ENCODE results near the gene FAM110A.
"Not testable (repeated sequence)": the region's sequence is repeated elsewhere in the genome, so short reads cannot be mapped to it uniquely, and the experiment has no call there.

Gene FAM110A

DNA sequence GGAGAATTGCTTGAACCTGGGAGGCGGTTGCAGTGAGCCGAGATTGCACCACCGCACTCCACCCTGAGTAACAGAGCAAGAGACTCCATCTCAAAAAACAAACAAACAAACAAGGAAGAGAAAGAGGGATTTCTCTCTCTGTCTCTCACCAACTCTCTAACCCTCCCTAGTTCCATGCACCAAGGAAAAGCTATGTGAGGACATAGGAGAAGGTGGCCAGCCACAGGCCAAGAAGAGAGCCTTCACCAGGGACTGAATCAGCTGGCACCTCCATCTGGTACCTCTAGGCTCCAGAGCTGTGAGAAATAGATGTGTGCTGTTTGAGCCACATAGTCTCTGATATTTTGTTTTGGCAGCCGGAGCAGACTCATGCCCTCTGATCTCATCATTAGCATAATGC lies 9.0 kb upstream of the FAM110A start:
- no peak for DNase-seq

DNA sequence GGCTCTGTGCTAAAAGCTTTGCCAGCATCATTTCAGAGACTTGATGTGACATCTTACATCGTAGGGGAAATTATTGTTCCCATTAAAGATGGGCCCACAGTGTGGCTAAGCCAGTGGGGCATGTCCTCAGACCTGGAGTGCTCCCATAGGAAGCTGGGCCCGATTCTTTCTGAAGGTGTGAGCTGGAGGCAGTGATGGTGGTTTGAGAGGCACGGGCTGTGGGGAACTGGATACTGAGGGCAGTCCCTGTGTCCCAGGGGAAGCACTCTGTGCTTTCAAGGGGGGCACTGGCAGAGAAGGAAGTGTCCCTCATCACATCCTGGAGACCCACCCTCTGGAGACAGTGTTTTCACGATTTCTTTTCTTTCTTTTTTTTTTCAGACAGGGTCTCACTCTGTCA lies 8.6 kb upstream of the FAM110A start:
- DNase-seq = no peak

DNA sequence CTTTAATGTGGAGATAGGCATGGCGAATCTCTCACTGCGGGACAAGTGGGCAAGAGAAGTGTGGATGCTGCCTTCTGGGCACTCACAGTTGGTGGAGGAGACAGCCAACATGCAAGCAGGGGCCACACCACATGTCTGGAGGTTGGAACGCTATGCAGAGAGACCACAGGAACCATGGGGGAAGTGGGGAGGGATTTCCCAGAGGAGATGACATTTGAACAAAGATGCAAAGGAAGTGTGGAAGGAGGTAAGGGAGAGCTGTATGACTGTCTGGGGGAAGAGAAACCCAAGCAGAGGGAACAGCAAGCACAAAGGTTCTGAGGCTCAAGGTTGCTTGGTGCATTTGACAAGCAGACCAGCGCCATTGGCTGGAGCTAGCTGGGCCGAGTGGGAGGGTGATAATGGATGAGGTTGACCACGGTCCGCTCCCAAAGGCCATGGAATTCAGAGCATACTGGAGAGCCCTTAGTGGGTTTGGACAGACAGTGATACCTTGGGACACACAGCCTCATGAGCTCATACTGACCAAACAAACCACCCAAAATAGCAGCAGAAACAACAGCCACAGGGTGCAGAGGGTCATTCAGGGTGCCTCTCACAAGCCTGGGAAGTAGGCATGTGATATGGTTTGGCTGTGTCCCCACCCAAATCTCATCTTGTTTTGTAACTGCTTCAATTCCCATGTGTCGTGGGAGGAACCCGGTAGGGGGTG lies 7.6 kb upstream of the FAM110A start:
- peak in 1 of 2 donors; percentile 4 for DNase-seq

DNA sequence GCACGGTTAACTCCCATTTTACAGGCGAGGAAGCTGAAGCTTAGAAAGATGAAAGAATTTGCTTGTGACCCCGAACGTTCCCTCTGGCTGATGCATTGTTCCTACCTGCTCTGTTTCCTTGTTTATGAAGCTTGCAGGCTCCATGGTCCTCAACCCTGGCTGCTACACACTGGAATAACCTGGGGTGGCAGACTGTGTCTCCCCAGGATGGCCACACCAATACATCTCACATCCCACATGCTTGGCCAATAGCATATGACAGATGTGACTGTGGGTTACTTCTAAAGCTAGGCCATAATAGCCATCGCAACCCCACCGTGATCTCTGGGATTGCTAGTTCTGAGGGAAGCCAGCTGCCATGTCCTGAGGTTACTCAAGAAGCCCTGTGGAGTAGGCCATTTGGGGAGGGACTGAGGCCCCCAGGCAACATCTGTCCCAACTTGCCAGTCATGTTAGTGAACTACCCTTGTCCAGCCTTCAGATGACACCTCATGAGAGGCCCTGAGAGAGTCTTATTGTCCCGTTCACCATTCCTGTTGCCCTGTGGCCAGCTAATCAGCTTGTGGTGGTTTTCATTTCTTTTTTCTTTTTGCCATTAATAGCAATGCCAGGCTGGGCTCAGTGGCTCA lies 6.7 kb upstream of the FAM110A start:
- DNase-seq = peak in 1 of 2 donors; percentile 4

DNA sequence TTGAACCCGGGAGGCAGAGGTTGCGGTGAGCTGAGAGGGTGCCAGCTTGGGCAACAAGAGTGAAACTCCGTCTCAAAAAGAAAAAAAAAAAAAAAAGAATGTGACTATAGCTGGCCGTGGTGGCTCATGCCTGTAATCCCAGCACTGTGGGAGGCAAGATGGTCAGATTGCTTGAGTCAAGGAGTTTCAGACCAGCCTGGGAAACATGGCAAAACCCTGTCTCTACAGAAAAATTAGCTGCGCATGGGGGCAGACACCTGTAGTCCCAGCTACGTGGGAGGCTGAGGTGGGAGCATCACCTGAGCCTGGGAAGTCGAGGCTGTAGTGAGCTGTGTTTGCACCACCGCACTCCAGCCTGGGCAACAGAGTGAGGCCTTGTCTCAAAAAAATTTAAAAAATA lies 5.5 kb upstream of the FAM110A start:
- not testable (repeated sequence) for DNase-seq

DNA sequence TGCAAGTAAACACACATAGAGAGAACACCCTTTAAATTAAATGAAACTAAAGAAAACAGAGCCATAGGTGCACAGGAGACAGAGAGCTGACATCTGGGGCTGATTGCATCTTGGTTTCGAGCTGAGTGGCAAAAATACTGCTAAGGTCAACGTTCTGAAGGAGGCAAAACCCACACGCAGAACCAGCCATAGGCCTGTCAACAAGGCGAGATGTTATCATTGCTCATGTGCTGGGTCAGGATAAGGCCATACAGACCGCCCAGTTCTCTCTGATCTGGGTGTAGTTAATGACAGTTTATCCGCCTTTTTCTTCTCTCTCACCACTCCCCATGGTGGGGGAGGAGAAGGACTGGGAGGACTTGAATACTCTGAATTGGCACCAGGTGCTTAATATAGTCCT lies 4.5 kb upstream of the FAM110A start:
- DNase-seq = no peak

DNA sequence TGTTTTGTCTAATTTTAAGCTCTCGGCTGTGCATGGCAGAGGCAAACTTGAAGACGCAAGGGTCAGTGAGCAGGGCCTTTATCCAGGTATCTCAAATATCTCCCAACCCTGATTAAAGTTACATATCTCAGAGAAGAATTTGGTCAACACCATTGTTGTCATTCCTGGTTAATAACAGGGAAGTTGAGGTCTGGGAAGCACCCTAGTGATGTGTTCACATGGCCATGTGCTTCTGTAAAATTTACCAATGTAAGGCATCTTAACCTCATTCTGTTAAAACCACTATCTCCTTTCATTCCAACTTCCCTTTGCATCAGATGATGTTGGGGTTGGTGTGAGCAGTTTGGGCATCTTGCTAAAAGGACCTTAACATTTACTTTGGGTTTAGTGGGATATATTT lies 4.0 kb upstream of the FAM110A start:
- no peak for DNase-seq

DNA sequence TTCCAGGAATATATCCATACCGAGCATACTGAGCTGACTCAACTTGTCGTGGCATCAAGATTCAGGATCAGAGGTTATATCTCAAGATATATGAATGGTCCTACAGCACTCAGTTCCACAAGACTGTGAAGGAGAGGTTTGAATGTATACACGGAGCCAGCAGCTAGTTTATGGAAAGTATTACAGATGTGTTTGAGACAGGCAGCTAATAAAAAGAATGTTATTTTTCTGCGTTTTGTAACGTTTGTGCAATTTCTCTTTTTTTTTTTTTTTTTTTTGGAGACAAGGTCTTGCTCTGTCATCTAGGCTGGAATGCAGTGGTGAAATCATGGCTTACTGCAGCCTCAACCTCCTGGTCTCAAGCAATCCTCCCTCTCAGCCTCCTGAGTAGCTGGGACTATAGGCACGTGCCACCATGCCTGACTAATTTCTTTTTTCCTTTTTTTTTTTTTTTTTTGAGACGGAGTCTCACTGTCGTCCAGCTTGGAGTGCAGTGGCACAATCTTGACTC lies 3.4 kb upstream of the FAM110A start:
- DNase-seq = no peak

DNA sequence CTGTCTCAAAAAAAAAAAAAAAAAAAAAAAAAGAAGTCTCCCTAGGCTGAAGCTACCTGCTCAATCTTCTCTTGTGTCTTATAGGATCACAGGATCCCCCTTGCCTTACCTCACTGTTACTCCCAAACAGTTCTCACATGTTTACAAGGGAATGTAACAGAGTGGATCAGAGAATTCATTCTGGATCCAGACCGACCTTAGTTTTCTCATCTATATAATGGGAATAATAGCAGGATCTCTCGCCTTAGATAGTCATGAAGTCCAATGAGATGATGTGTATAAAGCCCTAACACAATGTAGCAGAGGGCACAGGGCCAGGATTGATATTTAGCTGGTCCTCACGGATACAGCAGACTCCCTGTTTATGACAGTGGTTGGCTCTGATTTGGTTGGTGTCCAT lies 2.3 kb upstream of the FAM110A start:
- no peak for DNase-seq

DNA sequence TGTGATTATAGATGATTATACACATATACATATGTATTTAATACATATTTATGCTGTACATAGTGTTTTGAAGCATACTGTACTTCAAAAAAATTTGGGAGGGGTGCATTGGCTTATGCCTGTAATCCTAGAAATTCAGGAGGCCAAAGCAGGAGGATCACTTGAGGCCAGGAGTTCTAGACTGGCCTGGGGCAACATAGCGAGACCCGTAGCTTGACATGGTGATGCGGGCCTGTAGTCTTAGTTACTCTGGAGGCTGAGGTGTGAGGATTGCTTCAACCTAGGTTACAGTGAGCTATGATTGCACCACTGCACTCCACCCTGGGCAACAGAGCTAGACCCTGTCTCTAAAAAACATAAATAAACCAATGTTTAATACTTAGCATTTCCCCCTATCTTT lies 1.6 kb upstream of the FAM110A start:
- no peak for DNase-seq

DNA sequence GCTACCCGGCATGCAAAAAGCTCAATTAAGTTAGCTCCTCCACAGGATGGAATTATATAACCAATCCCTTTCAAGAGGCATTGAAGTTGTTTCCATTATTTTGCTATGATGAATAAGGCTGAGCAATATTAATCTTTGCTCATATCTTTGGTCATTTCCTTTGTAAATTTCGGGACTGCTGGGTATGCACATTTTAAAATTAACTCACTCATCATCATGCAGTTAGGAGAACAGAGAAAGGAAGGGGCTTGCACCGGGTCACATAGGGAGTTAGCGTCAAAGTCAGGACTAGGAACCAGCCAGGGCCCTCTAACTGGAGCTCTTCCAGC lies 430 bp upstream of the FAM110A start:
- no peak for DNase-seq

DNA sequence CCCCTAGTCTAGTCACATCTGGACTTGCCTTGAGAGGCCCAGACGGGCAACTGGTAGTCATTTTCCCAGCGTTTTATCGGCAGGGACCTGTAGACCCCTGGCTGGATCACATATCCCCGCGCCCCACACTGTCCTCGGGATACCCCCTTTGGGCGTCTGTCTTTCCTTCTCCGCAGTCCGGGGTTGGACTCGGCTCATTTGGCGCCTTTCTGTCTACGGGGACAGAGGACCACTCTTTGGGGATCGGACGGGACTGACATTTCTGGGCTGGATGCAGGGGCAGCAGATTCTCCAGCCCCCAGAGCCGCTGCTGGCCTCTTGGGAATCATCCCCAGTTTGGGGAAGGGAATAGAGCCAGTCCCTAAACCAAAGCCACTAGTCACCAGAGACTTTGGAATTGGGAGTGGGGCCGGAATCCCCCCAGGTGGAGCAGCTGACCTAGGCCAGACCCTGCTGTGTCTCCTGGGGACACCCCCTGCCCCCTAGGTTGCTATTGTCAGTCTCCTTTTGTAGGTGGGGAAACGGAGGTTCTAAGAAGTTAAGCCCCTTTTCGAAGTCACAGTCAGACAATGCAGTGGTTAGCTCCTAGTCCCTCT lies 734 bp downstream of the FAM110A start:
- no peak for DNase-seq

DNA sequence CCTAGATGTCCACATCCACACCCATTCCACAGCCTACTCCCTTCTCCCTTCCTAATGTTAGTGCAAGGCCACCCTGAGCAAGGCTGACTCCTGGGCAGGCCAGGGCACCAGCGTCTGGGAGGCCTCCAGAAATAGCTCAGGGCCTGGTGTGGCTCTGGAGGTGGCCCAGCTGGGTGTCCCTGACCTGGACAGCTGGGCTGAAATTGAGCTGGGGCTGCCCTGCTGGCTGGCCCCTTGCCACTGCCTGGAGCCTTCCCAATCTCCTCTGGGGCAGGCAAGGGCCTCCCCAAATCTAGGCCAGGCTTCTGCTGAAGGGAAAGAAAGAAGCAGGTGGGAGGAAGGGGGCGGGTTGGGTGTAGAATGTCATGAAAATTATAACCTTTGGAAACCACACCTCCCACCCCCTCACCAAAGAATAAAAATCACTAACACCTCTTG lies 2.1 kb downstream of the FAM110A start:
- DNase-seq = peak; percentile 32 to 55

DNA sequence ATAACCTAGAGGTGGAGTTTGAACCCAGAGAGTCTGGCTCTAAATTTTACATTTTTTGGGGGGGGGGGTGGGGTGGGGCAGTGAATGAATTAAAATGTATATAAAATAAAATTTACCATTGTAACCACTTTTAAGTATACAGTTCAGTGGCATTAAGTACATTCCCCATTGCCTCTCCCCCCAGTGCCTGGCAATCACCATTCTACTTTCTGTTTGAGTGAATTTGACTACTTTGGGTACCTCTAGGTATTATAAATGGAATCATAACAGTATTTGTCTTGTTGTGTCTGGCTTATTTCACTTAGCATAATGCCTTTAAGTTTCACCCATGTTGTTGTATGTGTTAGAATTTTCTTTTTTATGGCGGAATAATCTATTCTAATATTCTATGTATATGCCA lies 2.7 kb downstream of the FAM110A start:
- DNase-seq = no peak

DNA sequence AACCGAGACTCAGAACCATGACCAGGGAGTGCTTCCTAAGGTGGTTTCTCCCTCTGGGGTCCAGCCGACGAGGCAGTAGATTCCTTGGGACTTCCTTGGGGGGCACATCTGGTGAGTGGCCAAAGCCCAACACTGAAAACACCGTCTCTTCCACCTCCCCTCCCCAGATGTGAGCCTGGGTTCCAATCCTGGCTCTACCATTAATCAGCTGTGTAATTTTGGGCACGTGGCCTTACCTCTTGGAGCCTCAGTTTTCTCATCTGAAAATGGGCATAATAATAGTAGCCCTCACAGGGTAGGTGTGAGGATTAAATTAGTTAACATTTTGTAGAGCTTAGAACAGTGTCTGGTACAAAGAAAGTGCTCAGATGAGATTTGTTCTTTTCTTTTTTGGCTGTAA lies 5.5 kb downstream of the FAM110A start:
- no peak for DNase-seq

DNA sequence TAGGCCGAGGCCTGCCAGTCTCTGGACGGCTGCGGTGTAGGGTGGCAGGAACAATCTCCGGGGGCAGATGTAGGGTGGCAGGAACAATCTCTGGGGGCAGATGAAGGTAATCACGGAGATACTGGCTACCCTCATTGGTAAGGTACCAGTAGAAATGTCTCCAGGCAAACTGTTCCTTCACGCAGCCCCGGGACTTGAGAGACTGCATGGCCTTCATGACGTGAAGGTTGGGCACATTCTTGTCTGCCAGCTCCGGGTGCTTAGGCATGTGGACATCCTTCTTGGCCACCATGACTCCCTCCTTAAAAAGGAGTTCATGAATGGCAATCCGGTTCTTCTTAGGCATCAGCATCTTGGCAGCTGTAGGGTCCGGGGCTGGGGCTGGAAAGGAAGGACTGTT lies 6.1 kb downstream of the FAM110A start:
- DNase-seq = no peak

DNA sequence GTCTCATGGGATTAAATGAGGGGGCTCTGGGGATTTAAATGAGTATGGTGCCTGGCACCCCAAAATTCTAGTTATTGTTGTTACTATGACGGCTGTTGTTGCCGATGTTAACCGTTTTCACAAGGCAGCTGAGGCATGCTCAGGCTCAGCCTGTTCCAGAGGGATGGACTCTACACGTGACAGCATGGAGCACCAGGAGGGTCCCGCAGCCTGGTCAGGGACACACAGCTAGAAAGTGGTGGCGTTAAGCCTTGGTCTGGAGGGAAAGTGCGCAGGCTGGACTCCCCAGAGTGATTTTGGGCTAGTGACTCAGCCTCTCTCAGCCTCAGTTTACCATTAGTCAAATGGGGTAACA lies 7.0 kb downstream of the FAM110A start:
- no peak for DNase-seq

DNA sequence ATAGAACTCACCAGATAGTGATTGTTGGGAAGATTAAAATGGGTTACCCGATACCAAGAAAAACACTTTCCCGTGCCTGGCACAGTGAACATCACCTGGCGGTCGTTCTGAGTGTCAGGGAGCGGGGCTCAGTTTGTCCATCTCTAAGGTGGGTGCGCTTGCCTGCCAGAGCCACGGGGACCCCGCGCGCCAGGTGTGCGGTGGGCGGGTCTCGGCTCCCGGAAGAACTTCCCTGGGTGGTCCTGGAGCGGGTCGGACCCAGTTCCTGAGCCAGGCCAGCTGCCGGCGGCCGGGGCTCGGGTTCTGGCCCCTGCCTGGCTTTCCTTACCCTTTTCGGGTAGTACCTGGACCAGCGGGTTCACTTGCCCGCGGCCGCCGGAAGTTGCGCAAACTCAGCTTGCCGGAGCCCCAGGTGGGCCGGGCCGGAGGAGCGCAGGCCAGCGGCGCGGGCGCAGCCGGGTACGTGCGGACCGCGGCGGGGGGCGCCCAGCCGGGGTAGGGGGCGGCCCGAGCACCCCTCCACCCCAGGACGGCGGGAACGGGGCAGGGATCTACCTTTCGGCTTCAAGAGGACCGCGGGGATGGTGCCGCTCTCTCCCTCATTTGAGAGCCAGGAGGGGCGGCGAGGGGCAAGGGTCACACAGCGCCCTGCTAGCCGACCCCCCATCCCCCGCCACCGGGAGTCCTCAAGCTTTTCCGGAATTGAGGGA lies 7.5 kb downstream of the FAM110A start:
- DNase-seq = peak in 1 of 2 donors; percentile 46

DNA sequence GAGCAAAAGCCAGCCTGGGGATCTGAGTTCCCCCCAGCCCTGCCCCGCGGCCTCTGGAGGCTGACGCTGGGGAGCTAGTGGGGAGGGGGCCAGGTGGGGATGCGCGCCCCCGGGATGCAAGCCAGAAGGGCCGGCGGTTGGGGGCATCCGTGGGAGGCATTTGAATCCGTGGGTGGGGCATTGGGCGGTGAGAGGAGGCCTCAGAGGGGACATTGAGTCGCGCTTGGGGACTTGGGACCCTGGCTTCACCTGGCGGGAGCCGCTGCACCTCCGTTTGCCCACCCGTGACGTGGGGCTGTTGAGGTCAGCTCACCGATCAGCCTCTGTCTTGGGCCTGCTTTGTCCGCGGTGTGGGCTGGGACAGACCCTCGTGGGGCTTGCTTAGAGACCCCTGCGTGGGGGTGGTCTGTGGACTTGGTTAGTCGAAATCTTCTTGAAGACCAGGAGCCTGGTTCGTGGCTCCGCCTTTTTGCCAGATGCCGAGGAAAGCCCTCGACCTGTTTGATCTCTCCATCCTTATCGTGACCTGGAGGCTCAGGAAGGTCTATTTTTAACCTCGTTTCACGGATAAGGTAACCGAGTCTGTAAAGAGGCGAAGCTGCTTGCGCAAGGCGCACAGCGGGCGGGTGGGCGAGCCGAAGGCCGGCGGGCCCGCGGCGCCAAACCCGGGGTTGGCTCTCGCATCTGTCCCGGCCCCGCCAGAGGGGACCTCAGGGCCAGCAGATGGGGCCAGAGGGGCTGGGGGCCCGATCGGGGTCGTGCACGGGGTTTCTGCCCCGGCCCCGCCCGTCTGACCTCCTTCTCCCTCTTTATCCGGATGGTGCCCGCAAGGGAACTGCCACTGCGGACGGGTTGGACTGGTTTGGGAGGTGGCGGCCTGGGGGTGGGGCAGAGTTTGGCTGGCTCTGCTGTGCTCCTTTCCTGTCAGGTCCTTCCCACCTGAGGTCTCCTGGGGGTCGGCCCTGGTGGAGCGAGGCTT lies 8.3 kb downstream of the FAM110A start:
- DNase-seq = no peak

DNA sequence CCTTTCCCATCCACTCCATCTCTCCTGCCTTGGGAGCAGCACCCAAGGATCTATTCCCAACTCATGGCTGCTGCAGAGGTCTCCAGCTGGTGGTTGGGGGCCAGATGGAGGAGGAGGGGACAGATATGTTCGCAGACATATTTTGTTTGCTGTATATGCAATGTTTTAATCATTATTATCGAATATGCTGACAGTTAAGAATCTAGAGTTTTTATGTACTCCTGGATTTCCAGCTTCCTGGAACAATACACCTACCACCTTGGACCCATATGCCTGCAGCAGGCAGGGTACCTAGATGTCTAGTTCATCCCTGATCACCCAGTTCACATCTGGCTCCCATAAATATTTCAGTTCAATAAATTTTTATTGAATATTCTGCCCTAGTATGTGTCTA lies 9.0 kb downstream of the FAM110A start:
- no peak for DNase-seq

DNA sequence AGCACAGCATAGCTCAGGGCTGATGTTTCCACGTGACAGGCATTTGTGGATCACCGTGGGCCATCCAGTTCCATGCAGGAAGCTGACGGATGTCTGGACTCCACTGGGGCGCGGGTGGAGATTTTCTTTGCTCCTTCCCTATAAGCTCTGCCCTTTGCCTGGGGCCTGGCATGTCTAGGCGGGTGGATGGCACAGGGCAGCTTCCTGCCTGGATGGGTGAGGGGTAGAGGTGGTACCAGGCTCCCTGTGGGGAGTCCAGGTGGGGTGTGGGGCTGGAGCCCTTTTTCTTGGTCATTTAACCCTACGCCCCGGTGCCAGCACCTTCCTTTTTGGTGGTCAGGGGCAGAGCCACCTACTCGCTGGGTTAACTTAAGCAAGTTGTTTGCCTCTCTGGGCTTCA lies 10.4 kb downstream of the FAM110A start:
- DNase-seq = no peak

DNA sequence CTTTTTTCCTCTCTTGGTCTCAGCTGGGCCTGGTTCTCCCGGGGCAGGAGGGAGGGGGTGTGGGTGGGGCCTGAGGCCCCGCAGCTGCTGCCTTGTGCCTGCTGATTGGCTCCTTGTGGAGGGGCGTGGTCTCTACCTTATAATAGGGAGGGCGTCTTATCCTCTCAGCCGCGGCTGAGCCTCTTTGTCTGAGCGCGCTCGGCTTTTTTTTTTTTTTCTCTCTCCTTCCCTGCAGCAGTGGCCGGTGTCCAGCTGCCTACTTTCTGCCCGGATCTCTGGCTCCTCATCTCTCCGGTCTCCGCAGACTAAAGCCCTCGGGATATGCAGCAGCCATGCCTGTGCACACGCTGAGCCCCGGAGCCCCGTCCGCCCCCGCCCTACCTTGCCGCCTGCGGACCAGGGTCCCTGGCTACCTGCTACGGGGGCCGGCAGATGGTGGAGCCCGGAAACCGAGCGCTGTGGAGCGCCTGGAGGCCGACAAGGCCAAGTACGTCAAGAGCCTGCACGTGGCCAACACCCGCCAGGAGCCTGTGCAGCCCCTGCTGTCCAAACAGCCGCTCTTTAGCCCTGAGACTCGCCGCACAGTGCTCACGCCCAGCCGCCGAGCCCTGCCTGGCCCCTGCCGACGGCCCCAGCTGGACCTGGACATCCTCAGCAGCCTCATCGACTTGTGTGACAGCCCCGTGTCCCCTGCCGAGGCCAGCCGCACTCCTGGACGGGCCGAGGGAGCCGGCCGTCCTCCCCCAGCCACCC lies 11.1 kb downstream of the FAM110A start:
- DNase-seq = peak; percentile 87 to 92
